ENCODE results near the gene CFI.
"Not testable (repeated sequence)": the region's sequence is repeated elsewhere in the genome, so short reads cannot be mapped to it uniquely, and the experiment has no call there.

Gene CFI

DNA sequence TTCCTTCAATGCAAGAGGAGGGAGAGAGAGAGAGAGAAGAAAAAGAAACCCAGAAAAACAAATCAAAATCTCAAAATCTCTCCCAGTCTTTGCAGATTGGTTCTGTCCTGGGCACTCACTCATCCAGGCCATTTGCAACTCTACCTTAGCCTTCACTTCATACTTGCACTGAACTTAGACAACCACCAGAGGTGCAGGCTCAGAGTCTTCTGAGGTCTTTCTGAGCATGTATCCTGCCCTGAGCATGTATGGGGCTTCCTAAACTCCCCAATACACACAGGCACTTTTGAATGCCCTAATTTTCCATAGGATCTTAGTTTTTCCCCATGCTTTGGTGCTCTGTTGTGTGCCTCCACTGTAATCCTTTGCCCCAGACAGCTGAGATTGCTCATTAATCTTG lies 2.9 kb downstream of the CFI start:
- no peak for DNase-seq (ENCODE audit: low read depth in 2 of 2)

DNA sequence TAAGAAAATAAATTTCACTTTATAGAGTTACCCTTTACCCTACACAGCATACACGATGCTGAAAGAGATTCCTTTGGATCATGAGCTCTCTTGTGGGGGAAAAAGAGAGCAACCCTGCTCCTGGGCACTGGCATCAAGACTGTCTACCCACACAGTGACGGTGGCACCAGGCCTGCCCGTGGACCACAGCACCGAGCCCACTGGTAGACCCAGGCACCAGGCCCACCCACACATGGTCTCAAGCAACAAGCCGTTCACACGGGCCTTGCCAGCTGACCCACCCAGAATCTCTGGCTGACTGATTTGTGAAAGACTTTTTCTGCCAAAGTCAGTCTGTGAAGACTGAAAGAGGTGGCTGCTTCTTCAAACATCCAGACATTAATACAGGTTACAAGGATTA lies 6.7 kb downstream of the CFI start:
- DNase-seq (ENCODE audit: low read depth in 2 of 2): no peak

DNA sequence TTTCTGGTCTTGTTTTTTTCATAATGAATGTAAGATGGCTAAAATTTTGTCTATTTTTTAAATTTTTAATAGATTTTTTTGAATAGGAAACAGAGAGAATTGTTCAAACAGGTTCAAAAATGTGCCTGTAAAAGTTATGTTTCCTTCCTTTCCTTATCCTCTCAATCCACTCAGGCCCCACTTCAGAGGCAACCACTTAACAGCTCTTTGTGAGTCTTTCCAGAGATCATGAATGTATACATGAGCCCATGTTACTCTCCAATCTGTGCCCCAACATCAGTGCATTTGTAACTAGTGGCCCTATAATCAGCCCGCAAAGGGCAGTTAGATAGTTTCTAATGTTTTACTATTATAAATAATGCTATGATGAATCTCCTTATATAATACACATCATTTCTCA lies 14.0 kb downstream of the CFI start:
- DNase-seq (ENCODE audit: low read depth in 2 of 2): no peak

DNA sequence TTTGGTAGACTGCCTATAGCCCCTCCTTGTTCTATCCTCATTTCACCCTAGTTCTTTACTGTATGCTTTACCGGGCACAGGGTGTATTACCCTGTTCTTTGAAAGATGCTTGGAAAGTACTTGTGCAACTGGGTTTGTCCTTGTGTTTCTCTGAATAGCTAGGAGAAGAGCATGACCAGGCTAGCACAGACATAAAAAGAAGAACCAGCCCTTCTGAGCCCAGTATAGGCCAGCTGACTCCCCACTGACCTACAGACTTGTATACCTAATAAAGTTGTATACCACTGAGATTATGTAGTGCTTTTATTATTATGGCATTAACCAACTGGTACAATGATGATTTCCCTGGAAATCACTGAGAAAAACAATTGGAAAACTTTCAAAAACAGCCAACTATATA lies 15.0 kb downstream of the CFI start:
- no peak for DNase-seq (ENCODE audit: low read depth in 2 of 2)

DNA sequence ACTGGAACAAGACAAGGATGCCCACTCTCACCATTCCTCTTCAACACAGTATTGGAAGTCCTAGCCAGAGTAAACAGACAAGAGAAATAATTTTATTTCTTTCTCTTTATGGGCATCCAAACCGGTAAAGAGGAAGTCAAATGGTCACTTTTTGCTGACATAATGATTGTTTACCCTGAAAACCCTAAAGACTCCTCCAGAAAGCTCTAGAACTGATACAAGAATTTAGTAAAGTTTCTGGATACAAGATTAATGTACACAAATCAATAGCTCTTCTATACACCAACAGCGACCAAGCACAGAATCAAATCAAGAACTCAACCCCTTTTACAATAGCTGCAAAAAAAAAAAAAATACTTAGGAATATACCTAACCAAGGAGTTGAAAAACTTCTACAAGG lies 19.7 kb downstream of the CFI start:
- not testable (repeated sequence) for DNase-seq (ENCODE audit: low read depth in 2 of 2)

DNA sequence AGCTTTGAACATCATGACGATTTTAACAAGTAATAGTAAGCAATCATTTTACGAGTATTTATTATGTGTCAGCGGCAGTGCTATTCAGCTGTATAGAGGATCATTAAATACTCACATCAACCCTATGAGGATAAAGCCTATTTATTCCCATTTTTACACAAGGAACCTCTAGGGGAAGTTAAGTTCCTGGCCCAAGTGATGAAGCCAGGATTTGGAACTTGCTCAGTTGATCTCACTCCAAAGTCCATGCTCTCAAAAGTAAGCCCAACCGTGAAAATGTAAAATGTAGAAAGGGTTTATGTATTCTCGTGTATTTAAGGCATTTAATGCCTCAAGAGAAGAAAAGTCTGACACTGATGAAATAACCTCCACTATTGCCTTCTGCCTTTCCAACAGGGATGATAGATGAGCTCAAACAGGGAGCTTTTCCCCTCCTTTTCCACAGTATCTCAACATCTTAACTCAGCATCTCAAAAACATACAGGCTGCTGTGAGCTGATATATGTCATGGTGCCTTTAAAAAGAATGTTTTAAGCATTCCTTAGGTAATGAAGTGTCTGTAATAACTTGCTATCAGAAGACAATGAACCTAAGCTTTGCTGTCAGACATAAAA lies 36.9 kb downstream of the CFI start:
- DNase-seq (ENCODE audit: low read depth in 2 of 2): no peak

DNA sequence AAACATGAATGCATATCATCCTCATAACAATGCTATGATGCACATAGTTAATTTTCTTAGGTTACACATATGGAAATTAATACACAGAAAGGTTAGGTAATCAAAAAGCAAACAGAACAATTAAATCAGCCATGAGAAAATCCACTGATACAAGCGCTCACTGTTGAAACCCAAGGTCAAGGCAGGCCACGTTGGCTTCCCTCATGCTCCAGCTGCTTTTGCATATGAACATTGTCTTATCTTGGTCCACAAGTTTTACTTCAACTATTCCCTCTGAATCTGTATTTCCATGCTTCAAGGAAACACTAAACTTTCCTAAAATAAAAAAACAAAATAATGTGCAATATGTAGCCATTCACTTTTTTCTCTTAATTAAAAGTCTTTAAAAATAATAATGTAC lies 37.4 kb downstream of the CFI start:
- no peak for DNase-seq (ENCODE audit: low read depth in 2 of 2)

DNA sequence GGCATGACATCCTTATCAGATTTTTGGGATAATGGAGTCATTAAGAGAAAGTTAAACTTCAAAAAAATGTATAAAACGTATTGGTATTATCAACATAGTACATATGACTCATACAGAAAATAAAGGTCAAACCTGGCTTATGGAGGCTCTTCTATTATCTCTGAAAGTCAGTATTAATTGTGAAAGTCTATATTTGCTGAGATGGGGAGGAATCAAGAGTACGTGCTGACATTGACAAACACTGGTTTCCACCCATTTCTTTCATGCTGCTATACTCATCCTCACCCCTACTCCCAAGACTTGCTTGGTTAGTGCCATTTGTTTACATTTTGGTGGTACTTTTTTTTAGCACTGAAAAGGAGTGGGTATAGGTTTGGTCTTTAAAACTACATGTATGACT lies 41.1 kb downstream of the CFI start:
- DNase-seq (ENCODE audit: low read depth in 2 of 2): no peak

DNA sequence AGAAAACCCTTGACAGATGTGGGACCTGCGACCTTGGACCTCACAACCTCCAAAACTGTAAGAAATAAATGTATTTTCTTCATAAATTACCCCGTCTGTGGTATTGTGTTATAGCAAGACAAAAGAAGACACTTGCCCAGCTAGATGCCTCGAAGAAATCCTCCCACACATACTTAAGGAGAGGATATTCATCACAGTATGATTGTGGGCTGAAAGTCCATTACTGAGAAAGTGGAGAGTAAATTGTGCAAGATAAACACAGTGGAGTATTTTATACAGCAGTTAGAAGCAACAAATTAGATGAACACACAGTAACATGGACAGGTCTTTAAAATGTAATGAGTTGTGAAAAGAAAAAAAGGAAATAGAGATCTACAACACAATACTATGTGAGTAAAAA lies 46.1 kb downstream of the CFI start:
- no peak for DNase-seq (ENCODE audit: low read depth in 2 of 2)

DNA sequence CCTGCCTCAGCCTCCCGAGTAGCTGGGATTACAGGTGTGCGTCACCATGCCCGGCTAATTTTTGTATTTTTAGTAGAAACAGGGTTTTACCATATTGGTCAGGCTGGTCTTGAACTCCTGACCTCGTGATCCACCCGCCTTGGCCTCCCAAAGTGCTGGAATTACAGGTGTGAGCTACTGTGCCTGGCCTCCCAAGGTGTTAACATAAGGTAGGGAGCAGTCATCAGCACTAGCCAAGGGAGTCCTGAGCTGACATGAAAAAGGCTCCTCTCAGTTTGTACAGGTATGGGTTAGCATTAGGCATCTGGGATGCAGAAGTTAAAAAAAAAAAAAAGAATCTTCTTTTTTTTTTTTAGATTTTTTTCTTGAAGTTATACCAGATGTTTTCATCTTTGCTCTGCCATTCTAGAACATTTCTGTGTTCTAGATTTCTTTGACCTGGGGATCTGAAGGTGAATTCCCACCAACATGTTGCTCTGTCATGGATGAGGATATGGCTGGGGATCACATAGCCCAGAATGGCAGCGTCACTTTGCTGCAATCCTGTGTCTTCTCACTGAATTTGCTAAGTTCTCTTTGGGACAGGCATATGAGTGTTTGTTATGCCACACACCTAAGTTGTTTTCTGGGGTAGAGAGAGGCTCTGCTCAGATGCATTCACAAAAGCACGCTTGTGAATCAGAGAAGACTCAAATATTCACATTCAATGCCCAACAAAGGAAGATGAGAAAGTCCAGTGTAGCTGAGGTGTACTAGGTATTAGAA lies 47.5 kb downstream of the CFI start:
- DNase-seq (ENCODE audit: low read depth in 2 of 2): no peak

DNA sequence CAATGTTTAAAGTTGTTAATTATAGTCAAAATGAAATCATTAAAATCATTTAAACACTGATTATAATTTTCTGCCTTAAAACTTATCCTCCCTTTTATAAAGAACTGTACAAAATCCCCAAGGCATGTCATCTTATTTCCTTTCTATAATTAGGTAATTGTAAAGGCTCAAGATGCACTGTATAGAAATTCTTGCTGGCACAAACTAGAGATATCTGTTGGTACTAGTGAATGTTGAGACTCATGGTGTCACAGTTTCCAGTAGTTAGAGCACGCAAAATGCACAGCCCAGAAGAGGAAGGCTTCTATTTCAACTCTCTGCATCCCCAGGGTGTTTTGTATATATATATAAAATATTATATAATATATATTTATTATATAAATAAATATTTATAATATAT lies 49.3 kb downstream of the CFI start:
- no peak for DNase-seq (ENCODE audit: low read depth in 2 of 2)

DNA sequence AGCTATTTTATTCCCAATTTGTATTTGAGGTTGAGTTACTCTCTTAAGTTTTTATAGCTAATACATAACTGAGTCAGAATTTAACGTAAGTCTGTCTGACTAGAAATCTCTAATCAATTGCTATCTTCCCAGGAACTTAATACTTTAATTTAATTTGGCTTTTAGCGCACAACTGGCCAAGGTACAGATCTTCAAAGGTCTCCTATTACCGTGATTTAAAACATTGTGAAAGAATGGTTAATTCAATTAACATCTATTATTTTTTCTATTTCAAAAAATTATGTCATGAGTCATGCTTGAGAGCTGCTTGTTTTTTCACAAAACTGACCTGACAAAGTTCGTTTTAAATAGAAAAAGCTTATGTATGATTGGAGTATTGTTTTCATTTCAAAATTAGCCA lies 49.9 kb downstream of the CFI start:
- DNase-seq (ENCODE audit: low read depth in 2 of 2): no peak

DNA sequence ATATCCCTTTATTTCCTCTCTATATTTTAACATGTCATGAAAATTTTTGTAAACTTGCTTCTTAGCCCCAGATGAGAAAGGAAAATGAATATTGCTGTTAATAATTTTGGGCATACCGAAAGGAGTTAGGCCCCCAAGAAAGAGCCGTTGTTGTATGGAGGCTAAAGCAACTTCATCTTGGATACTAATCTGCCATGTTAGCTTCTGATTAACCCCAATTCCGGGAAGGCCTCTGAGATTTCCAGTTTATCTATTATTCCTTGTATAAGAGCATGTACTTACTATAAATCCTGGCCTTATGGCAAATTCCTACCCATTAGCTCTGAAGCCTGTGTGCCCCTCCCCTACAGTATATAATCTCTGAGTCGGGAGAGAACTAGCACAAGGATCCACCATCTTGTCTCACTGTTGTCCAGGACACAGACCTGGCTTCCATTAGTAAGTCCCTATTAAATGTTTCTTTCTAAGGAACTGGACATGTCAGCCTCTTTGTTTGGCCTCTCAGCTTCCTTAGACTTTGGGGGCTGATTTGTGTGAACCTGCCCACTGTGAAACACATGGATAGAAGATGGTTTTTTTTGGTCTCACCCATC lies 51.1 kb downstream of the CFI start:
- DNase-seq (ENCODE audit: low read depth in 2 of 2): no peak

DNA sequence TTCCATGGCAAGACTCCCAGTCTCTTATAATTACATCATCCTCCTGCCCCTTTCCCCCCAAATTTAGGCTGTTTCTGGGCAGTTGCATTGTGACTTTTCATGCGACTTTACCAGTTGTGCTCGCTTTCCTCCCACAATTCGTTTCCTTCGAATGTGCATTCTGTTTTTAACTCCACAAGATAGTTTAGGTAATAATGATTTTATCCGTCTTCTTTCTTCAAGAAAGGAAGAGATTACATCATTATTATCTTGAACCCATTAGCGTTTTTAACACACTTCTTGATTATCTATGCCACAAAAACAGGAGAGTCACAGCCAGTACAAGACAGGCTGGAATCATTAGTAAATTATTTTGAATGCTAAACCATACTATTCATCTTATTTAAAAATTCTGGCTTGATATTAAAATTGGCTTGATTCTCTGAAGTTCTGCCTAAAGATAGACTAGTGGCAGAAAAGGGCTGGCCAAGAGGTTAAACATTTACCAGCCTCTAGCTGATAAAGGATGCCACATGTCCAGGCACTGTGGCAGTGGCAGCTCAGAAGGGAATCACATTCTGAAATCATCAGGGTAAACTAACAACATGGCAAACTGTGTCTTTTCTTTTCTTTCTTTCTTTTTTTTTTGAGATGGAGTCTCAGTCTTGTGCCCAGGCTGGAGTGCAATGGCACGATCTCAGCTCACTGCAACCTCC lies 52.3 kb downstream of the CFI start:
- DNase-seq (ENCODE audit: low read depth in 2 of 2): no peak

DNA sequence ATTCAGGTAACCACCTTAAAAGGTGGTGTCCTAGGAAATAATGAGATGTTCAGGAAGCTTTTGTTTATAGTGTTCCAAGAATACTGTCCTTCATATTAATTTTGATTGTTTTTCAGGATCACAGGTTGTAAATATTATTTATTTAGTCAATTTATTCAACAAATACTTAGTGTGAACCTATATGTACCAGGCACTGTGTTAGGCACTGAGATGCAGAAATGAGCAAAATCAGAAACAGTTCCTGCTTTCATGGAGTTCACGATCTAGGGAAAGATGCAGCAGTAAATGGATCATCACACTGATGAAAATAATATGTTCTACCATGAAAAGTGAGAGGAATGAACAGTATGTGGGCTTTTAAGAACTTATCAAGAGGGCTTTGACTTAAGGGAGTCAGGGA lies 53.7 kb downstream of the CFI start:
- no peak for DNase-seq (ENCODE audit: low read depth in 2 of 2)

DNA sequence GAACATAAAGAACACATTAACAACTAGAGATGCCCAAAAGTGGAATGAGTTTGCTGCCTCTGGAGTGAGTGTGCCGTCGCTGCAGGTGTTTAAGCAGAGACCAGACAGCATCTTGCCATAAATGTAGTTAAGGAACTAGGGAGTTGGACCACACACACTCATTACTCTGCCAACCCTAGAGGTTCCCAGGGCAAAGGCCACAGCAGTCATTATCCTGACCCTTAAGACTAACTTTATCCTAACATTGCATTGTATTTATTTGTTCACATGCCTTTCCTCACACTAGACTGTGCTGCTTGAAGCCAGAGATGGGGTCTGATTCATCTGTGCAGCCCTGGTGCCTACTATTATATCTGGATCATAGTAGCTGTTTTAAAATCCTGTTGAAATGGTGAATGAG lies 55.1 kb downstream of the CFI start:
- no peak for DNase-seq (ENCODE audit: low read depth in 2 of 2)

DNA sequence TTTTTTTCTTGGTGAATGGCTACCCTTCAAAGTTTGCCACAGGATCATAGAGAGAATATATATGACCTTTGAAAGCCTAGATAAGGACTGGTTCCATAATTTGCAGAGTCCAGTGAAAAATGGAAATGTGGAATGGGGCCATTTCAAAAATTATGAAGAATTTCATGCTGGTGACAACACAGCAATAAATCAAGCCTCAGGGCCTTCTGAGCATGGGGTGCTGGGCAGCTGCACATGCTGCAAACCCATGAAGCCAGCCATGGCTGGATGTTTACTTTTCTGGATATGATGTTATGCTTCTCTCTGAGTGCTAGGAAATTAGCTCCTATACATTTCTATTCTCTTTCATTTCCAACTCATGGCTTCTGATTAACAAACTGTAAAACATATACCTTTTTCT lies 56.0 kb downstream of the CFI start:
- no peak for DNase-seq (ENCODE audit: low read depth in 2 of 2)

DNA sequence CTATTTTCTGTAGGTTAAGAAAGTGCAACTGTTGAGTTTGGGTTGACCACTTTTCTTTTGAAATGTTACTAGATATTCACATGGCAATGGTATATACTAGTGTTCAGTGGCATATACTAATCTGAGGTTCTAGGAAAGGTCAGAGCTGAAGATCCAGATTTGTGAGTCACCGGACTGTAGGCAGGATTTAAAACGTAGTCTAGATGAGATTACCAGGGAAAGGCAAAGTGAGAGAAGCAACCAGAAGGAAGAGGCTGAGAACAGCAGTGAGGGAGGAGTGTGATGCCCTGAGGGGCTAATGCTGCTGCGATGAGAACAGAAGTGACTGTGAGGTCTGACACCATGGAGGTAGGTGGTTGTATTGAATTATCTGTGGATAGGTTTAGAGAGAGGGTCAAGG lies 62.3 kb downstream of the CFI start:
- no peak for DNase-seq (ENCODE audit: low read depth in 2 of 2)

DNA sequence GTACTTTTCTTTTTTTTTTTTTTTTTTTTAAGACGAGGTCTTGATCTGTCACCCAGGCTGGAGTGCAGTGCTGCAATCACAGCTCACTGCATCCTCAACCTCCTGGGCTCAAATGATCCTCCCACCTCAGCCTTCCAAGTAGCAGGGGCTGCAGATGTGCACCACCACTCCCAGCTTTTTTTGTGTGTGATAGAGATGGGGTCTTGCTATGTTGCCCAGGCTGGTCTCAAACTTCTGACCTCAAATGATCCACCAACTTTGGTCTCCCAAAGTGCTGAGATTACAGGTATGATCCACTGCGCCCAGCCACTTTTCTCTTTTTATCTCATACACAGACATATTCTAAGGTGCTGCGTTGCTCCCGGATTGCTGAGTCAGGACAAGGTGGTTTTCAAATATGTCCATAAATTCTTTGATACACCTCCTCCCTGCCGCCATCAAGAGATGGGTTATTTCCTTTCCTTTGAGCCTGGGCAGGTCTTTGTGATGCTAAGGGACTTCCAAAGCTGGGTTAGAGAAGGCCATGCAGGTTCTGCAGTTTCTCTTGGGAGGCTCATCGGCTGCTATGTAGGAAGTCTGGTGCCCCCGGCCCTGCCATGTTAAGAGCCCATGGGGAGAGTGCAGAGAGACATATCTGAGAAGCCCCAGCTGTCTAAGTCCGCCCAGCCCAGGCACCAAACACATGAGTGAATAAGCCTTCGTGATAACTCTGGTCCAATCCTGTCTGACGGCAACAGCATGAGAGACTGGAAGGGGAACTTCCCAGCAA lies 63.5 kb downstream of the CFI start:
- no peak for DNase-seq (ENCODE audit: low read depth in 2 of 2)

DNA sequence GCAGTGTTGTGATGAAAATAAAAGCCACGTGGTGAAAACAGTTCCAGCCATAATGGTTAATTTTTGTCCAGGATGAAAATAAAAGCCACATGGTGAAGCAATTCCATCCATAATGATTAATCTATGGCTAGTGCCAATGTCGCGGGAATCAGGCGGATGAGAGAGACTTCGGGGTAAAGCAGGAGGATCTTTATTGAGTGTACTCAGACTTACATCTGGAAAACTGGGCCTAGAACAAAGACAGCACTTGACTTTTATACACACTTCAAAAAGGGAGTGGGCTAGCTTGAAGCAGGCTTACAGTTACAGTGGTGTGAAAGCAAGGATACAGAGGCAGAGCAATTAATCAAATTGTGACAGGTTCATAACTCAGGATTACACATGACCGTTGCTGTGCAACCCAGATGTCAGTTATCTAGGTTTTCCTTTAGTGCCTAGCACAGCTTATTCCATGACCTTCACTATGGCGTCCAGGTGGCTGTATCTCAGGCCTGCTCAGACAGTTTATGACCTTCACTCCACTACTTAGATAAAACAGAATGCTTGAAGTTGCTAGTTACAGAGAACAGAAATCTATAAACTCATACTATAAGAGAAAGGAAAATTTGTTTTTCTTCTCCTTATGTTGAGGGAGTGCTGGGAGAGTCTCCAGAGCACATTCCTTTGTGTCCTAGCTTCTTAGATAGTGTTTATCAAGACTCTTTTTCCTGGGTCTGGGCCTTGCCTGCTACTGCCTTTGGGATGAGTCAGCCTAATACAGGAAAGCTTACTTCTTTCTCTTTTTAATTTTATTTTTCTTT lies 66.0 kb downstream of the CFI start:
- DNase-seq (ENCODE audit: low read depth in 2 of 2): no peak

DNA sequence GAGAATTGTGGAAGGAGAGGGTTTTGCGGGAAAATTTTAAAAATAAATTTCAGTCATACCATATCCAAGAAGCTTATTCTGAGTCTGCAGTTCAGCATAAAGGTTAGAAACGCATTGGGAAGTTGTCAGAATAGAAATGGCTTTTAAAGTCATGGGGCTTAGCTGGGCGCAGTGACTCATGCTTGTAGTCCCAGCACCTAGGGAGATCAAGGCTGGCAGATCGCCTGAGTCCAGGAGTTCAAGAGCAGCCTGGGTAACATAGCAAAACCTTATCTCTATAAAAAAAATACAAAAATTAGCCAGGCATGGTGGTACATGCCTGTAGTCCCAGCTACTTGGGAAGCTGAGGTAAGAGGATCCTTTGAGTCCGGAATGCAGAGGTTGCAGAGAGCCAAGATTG lies 68.1 kb downstream of the CFI start:
- no peak for DNase-seq (ENCODE audit: low read depth in 2 of 2)

All from stimulated activated CD4-positive, alpha-beta T cell treated with anti-CD3 and anti-CD28 coated beads, Interleukin-1b, Interleukin-23, amount 100 ng/mL, for 1 hour (primary cell).